GM18508 (cell line): Measurements from ENCODE around the gene ANKRD42.
"Not testable (repeated sequence)": the region's sequence is repeated elsewhere in the genome, so short reads cannot be mapped to it uniquely, and the experiment has no call there.

Source experiments
- ATAC-seq: cut with Tn5 transposase; IDR thresholded peaks from one replicate; pipeline ENCODE4 v1.9.1; 2021; ENCODE audit warnings: moderate number of reproducible peaks; ENCODE audit not compliant: insufficient read depth, unreplicated experiment

The ANKRD42 gene

GRCh38 chr11:83170865-83171264, 22.6 kb upstream of the ANKRD42 start:
- no peak for ATAC-seq

GRCh38 chr11:83172551-83172950, 21.0 kb upstream of the ANKRD42 start:
- no peak for ATAC-seq

DNA sequence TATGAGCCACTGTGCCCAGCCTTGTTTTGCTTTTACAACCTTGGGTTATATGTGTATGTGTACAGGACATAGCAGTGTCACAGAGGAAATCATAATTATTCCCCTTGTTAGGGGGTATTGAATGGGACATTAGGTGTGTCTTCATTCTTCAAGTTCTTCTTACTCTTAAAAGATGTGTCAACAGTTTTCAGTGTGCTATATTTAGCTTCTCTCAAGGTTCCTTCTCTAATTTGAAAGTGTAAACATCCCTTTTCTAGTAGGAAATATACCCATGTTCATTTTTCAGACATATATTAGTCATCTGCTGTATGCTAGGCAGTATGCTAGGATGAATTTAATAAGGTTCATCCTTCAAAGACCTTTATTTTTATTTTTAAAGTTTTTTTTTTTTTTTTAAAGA, 19.5 kb upstream of the ANKRD42 start:
- no peak for ATAC-seq

DNA sequence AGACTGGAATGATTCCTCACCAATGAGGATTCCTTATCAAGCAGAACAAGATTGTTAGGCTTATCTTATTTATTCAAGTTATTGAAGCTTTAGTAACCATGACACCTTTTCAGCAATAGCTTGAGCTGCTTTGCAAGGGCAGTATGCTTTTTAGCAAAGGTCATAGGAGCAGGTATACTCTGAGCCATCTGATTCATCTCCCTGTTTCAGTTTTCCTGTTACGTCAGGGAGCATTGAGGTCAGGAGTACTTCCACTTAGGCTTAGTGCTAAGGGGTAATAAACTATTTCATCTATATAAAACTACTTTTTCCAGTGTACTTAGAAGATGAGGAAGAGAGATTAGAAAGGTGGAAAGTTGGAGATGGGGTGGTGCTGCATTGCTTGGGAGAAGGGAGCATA, 17.7 kb upstream of the ANKRD42 start:
- no peak for ATAC-seq

- no peak for ATAC-seq
These were observed 11.7 kb upstream of the ANKRD42 start for GRCh38 chr11:83181815-83182214.

GRCh38 chr11:83185767-83186166, 7.7 kb upstream of the ANKRD42 start:
- no peak for ATAC-seq

DNA sequence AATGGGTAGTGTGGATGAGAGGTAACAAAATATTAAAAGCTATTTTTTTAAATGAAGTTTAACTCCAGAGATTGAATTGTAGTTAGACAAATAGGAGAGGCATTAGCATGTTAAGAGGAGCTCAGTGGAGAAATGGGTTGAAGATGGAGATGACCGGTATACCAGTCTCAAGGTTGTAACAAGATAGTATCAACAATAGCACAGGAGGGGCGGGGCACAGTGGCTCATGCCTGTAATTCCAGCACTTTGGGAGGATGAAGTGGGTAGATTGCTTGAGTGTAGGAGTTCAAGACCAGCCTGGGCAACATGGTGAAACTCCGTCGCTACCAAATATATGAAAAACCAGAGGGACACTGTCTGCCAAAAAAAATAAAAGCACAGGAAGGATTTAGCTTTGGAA, 6.0 kb upstream of the ANKRD42 start:
- no peak for ATAC-seq

DNA sequence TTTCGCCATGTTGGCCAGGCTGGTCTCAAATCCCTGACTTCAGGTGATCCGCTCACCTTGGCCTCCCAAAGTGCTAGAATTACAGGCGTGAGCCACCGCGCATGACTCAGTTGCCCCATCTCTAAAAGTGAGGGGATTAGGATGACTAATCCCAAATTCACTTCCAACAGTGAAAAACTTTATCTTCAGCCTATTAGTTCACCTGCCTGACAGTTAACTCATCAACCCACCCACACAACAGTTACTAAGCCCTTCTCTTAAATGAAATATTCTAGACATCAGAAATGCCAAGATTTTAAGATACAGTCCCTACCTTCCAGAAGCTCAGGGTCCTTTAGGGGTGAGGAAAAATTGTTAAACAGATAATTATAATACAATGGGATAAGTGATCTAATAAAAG, 2.0 kb upstream of the ANKRD42 start:
- ATAC-seq: no peak

DNA sequence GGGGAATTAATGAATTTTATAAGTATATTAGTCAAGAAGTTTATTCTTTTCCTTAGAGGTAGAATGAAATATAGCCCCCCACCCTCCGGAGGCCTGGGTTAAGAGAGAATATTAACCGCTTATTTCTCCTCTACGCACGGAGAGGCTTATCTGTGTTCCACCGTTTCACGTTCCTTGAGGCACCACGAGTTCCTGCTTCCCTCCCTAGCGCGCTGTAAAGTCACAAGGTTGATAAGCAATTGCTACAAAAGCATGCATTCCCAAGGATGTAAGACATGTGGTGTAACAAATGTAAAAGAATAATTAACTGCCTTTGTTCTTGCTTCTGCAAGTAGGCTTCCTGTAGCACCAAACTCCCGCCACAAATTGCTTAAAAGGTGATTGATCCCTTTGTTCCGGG, 1.5 kb upstream of the ANKRD42 start:
- ATAC-seq: no peak

- no peak for ATAC-seq
These were observed 786 bp upstream of the ANKRD42 start for GRCh38 chr11:83192606-83193245.

DNA sequence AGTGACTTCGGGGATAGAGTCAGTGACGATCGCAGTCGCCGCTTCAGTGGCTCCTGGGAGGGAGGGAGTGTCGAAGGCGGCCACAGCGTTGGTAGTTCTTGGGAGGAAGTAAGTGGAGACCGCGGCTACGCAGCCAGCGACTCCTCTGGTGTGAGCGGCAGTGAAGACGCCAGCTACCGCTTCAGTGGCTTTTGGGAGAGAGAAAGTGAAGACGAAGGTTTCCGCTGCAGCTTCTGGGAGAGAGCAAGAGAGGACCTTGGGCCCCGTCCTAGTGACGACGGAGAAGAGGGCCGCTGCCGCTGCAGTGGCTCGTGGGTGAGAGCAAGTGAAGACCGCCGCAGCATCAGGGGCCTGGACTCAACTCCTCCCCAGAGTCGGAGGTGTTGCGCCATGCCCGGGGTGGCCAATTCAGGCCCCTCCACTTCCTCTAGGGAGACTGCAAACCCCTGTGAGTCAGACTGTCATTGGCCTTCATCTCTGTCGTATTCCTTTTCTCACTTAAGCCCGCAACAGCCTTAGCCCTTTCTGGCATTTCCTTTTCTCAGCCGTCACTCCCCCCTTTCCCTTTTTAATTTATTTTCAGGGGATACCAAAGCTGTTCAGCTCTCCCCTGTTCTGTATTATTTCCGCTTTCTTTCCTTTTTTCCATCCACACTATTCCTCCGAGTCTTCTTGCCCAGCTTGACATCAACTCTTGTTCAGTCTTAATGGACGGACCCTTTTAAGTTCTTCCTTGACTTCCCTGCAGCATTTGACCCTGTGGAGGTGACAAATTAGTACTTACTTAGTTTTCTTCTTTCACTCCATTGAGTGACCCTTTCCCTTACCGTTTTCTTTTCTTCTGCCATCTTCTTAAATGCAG, 1.0 kb downstream of the ANKRD42 start:
- peak; percentile 26 for ATAC-seq

DNA sequence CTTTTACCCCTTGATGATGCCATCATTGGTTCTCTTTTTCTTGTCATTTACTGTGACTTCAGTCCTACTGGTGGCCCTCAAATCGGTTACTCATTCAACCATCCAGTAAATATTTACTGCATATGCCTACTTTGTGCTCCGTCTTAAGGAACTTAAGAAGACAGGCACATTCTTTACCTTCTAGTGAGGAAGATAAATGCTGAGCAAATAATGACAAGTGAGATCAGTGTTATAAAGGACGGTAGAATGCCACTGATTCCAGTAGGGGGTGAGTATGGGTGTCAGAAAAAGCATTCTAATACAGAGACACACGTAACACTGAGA, 1.6 kb downstream of the ANKRD42 start:
- ATAC-seq: no peak

DNA sequence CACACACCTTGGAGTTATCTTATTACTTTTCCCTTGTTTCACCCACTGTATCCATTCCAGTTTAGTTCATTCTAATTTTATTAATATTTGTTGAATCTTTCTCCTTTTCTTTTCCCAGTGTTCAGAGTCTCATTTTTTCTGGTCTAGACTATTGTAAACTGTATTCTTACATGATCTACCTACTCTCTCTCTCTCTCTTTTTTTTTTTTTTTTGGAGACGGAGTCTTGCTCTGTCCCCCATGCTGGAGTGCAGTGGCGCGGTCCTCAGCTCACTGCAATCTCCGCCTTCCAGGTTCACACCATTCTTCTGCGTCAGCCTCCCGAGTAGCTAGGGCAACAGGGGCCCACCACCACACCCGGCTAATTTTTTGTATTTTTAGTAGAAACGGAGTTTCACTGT, 2.1 kb downstream of the ANKRD42 start:
- no peak for ATAC-seq

- ATAC-seq: no peak
These were observed 6.5 kb downstream of the ANKRD42 start for GRCh38 chr11:83200035-83200434.

GRCh38 chr11:83205608-83206185, 12.2 kb downstream of the ANKRD42 start:
- ATAC-seq: no peak

- no peak for ATAC-seq
These were observed 12.7 kb downstream of the ANKRD42 start for GRCh38 chr11:83206221-83206620.

DNA sequence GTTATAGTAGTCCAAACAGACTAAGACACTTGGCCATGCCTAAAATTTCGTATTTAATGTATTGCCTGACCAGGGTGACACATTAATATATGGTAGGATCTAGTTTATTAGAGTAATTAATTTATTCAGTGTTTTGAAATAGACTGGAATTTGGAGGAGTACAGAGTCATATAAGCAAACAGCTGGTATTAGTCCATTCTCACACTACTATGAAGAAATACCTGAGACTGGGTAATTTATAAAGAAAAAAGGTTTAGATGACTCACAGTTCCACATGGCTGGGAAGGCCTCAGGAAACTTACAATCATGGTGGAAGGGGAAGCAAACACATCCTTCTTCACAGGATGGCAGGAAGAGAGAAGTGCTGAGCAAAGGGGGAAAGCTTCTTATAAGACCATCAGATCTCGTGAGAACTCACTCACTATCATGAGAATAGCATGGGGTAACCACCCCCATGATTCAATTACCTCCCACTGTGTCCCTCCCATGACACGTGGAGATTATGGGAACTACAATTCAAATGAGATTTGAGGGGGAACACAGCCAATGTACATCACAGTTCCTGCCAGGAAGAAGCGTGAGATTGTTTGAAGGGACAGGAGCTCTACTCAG, 13.4 kb downstream of the ANKRD42 start:
- not testable (repeated sequence) for ATAC-seq

- ATAC-seq: no peak
These were observed 25.6 kb downstream of the ANKRD42 start for GRCh38 chr11:83219095-83219494.

GRCh38 chr11:83220260-83220659, 26.7 kb downstream of the ANKRD42 start:
- ATAC-seq: no peak

GRCh38 chr11:83221694-83222093, 28.2 kb downstream of the ANKRD42 start:
- ATAC-seq: no peak

- no peak for ATAC-seq
These were observed 29.0 kb downstream of the ANKRD42 start for GRCh38 chr11:83222499-83222898.
